GM18526 (cell line): ENCODE measurements around the gene HS6ST3.

Experiments
- POLR2A ChIP-seq: IDR thresholded peaks from 3 replicates; pipeline ENCODE4 v1.6.1; 2011; ENCODE audit not compliant: insufficient read length; ENCODE audit errors: extremely low read depth

Gene HS6ST3

DNA sequence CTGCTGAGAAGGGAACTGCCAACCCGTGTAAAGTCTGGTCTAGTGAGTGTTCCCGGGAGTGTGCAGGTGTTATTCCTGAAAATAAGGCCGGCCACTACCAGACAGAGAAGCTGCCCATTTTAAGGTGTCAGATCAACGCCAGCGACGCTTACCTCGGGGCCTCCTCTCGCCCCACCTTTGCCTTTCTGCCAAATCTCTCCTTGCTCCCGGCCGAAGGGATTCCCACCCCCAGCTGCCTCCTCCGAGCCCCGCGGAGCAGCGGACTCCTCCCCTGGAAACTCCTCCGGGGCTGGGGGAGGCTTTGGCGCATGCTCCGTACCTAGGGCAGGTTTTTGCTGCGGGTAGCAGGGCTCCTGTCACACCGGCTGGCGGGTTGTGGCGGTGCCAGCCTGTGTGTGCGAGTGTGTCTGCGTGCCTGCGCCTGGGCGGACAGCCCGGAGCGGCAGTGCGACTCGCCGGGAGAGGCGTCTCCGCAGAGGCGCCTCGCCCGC, at the start of gene HS6ST3:
TSS of gene HS6ST3 (plus strand) at position 359 of the 491 bp plus-strand sequence.
- TF ChIP-seq POLR2A = no peak

DNA sequence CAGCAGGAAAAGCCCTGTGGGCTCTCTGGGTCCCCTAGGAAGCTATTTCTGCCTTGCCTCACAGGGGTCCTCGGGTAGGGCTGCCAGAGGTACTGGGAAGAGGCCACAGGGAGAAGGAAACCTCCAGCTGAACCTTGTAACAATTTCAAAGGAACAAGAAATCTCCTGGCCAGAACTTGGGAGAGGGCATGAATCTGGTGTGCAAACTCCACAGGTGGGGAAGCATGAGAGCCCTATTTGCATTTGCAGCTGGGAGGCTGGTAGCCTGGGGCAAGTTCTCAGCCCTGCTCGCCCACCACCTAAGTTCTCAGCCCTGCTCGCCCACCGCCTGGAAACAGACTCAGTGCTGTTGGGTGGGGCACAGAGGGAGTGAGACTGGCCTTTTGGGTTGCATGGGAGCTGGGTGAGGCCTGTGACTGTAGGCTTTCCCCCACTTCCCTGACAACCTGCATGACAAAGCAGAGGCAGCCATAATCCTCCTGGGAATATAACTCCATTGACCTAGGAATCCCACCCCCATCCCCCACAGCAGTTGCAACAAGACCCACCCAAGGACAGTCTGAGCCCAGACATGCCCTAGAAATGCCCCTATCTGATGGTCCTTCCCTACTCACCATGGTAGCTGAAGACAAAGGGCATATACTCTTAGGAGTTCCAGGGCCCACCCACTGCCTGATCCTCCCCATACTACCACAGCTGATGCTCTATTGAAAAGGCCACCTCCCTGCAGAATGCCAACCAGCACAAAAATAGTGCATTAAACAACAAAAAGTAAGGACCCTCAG, 48.4 kb upstream of the HS6ST3 start:
- TF ChIP-seq POLR2A = no peak

GRCh38 chr13:96044238-96044637, 45.7 kb upstream of the HS6ST3 start:
- TF ChIP-seq POLR2A = no peak

GRCh38 chr13:96052656-96053002, 37.3 kb upstream of the HS6ST3 start:
- TF ChIP-seq POLR2A = no peak

DNA sequence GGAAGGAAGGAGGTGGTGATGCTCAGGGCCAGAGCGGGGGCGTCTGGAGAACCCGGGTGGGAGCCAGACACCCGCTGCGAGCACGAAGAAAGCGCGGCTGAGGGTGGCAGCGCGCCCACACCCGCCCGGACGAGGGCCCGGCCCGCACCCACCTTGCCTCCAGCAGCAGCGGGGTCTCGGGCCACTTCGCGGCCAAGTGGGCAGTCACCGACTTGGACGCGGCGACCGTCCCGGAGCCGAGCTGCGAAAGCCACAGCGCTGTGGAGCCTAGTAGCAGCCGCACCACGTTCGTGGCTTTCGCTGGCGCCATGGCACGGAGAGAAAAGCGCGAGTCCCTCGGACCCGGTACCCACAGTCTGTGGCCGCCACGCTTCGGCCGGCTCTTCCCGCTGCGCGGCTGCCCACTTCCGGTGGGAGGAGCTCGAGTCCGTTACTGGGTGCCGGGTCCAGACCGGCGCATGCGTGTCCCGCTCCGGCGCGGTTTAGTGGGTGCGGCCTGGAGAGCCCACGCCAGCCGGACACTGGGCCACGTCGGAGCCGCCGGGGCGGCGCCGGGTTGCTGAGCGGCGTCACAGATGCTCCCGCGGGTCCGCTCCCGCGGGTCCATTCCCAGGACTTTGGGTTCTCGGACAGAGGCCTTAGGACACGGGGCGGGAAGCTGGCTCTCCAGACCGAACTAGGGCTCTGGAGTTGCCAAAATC, 36.8 kb upstream of the HS6ST3 start, which contains the start of gene UGGT2:
TSS of gene UGGT2 (minus strand) at position 399 of the 701 bp plus-strand sequence. CDS start at position 310, 89 bp downstream.
- TF ChIP-seq POLR2A = peak; percentile 80

DNA sequence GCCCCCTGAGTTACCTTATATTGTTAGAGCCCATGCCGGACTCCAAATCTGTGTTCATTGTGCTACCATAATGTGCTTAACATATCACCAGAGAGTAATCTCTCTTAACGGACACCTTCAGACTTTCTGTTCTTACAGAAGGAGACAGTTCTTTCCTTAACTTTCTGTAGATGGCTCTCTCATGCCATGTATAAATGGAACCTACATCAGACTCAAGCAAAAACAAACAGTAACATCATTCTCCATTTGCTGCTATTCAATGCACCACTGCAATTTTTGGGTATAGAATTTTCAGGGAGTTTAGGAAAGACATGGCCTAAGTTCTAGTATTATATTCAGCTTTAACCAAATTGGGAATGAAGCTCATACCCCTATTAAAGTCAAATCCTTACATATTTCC, 24.1 kb upstream of the HS6ST3 start:
- TF ChIP-seq POLR2A = no peak

DNA sequence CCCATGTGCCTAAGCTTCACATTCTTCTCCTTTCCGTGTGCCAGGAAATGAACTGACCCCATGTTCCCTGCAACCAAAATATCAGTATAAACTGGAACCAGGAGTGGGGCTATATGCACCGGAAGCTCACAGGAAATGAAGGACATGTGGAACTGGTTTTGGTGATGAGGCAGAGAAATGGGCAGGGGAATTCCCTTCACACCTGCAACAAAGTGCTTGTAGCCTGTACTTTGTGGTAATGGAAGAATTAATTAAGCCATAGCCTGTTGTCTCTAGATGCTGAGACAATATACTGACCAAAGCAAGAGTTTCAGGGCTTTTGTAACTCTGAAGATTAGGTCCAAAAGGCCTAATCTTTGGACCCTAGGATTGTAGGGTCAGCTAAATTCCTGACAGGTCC, 21.2 kb upstream of the HS6ST3 start:
- TF ChIP-seq POLR2A = no peak

DNA sequence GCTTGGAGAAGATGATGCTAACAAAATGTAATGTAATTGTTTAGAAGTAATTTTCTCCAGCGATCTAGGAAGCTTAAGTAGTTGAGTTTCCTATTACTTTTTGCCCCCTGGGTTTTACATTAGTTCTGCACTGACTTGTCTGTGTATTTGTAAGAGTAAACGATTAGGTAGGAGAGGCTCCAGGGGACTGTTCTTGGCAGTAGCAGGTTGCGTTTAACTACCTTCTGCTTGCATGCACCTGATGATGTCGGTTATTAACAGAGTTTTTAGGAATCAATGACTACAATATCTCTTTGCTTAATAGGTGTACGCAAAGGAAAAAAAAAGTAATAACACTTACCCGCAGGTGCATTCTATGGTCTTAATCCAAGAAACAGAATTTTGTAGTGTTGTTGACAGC, 18.4 kb upstream of the HS6ST3 start:
- no peak for TF ChIP-seq POLR2A

DNA sequence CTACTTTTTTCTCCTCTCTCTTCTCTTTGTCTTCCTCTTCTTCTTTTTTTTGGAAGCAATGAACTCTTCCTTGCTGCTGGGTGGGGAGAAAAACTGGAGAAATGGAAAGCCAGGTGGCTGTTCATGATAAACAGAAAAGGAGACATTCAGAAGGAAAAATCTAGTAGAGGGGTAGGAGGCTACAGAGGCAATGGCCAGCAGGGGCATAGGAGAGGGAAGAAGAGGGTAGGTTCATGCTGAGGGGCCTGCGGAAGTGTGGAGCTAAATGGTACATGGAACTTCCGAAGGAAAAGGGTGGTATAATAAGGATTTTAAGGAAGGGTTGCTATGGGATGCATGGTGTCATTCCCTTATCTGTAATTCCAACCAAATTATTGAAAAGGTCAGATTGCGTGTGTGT, 17.5 kb upstream of the HS6ST3 start:
- no peak for TF ChIP-seq POLR2A

DNA sequence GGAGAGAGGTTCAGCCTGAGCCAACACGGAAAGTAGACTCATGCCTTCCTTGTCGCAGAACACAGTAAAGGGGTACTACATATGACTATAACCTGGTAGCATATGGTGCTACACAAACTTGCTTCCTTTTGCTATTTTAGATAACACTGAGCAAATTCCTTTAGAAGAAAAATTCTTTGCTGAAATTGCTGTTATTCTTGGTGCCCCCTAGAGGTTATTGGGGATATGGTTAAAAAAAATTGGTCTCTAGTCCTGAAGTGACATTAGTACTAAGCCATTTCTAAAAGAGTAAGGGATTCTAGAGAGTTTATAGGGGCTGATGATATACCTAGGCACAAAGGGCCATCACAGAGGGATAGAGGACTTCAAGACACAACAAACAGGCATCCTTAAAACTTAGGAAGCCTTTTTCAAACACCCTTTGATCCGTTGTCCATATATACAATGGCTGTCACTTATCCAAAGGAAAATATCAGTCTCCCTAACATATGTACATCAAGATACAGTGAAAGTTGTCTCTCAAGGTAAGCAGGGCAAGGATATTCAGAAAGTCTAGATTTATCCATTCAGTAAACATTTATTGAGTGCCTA, 13.9 kb upstream of the HS6ST3 start:
- TF ChIP-seq POLR2A = no peak

DNA sequence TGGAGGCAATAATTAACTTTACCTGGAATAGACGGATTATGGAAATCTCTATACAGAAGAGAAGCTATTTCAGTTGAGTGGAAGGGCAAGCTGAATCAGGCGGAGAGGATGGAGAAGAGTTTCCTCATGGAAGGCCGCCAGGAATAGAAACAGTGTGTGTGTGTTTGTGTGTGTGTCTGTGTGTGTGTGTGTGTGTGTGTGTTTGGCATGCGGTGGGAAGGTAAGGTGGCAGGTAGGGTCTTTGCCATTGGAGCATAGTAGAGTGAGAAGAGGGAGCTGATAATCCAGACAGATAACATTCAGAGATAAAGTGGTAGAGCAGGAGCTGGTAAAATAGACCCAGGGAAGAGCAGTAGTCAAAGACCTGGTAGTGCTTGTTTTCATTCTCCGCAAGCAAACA, 9.2 kb upstream of the HS6ST3 start:
- no peak for TF ChIP-seq POLR2A

GRCh38 chr13:96081888-96082287, 8.0 kb upstream of the HS6ST3 start:
- no peak for TF ChIP-seq POLR2A

DNA sequence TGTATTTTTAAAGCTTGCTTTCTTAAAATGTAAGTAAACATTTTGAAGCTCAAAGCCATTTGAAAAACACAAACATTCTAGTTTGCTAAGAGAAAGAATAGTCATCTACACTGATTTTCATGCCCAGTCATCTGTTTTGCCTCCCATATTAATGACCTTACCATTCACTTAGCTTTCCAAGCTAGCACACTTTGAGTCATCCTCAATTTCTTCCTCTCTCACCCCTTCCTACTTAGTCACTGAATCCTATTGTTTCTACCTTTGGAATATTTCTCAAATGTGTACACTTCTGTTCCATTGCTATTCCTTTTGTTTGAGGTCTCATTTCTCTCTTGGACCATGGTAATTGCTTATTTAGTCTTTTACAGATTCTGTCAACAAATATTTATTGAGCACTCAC, 7.3 kb upstream of the HS6ST3 start:
- no peak for TF ChIP-seq POLR2A

DNA sequence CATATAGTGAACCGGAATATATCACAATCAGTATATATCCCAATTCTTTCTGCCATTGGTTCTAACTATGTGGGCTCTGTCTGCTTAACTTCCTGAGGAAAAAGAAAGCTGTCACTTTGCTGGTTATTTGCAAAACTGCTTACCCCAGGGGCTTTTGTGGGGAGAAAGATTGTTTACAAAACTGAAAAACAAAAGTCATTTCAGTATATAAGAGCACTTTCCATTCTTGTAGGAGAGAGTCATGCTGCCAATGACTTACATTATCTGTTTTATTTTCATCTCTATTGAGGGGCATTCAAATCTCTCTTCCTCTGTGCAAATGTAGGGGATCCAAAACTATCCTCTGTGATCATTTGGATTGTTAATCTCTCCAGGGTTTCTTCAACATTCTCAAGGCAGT, 3.2 kb upstream of the HS6ST3 start:
- no peak for TF ChIP-seq POLR2A

DNA sequence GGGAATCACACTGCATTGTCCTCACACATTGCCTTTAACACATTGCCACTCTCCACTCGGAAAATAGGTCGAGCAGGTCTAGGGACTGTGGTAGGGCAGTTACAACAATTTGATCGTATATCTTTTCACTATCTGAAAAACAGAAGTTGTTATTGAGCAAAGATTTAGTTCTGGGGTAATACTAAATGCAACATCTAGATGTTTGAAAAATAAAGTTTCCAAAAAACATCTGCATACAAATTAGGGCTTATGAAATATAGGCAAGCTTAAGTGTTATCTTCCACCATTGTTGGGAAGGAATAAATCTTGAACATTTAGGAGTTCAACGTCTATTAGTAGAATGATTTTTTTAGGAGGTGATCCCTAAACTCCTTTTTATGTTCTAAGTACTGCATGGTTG, 768 bp upstream of the HS6ST3 start:
- no peak for TF ChIP-seq POLR2A
